CD4-positive, alpha-beta T cell treated with Interleukin-15 for 4 hours (primary cell): ENCODE results near the gene CST1.
"Not testable (repeated sequence)": the region's sequence is repeated elsewhere in the genome, so short reads cannot be mapped to it uniquely, and the experiment has no call there.

Source experiments
- DNase-seq: peaks from one replicate; pipeline ENCODE4 v3.0.0-alpha.2; 2020; ENCODE audit warnings: low spot score

CST1 gene

DNA sequence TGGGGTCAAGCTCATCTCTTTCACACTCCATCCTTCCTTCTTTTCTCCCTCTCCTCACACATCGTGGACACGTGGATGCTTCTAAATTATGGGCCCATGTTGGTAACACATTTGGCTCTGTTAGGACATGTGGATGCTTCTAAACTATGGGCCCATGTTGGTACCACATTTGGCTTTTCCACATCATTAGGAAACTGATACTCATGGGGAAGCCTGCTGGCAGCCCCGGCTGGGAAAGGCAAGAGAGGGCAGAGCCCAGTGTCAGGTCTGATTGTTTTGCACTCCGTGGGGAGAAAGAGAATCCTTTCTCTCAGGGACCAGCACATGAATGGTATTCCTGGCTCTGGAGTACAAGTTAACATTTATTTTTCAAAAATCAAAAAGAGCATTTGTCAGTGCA, 4.0 kb upstream of the CST1 start:
- no peak for DNase-seq

DNA sequence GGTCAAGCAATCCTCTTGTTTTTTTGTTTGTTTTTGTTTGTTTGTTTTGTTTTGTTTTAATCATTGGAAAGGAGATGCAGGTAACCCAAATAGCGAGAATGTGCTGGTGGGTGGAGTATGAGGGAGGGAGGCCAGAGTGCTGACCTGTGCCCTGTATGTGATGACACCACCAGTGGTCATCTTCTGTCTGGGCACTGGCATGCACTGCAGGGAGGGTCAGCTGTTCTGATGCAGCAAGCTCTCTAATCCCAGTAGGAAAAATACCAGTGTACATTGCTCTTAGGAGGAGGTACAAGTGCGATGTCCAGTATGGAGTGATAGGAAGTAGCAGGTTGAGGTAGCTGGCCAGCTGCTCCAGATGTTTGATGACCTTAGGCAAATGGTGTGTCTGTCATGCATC, 2.9 kb upstream of the CST1 start:
- DNase-seq, result no peak

DNA sequence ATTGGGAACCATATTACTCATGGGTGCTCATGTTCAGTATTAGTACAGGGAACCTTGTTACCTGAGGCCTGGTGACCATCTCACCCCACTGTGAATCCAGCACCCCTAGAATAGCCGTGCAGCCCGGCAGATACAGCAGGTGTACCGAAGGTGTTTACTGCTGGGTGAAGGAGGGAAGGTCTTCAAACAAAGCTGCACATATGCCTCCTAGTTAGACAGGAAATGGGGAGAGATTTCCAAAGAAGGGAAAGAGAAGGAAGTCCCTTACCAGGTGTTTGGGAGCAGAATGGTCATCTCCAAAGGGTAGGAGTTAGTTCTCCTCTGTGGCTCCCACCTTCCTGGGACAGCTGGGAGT, 2.4 kb upstream of the CST1 start:
- DNase-seq, result no peak

DNA sequence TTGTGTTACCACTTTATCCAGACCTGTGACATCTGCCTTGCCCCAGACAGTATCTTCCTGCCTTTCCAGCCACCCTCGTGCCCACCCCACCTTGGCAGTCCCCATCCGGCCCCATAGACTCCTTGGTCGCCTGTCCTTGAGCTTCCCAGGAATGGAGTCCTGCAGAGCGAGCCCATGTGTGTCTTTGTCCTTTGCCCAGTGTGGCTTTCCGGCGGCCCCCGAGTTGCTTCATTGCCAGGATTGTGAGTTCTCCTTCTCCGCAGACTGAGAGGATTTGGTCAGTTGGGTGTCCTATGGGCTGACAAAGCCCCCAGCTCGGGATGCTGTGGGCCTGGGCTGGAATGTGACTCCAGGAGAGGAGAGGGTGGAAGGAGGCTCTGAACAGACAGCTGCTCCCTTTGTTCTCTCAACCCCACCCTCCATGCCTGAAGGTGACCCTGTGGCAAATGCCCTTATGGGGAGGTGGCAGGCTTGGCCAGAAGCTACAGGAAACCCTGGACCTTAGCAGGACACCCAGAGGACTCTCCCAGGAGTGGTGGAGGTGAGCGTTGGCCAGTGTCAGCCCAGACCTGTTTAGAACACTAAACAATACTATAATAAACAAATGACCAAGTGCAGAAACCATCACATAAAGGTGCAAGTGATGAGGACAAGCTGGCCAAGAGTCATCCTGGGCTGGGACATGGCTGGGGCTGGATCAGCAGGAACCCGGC, 1.9 kb upstream of the CST1 start:
- no peak for DNase-seq

DNA sequence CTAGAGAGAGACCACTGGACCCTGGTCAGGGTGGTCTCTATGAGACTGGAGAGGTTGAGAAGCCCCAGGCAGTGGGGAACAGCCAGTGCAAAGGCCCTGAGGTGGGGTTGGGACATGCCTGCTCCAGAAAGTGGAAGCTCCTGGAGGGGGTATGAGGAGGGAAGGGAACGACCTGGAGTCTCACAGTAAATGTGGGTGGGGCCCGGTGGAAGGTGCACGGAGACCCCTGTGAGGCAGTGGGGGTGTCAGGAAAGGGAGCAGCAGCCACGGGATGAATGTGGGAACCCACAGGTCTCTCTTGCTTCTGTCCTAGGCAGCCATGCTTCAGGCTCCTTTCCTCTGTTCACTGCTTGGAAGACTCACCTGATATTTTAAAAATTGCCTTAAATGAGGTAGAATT, 1.3 kb upstream of the CST1 start:
- no peak for DNase-seq

DNA sequence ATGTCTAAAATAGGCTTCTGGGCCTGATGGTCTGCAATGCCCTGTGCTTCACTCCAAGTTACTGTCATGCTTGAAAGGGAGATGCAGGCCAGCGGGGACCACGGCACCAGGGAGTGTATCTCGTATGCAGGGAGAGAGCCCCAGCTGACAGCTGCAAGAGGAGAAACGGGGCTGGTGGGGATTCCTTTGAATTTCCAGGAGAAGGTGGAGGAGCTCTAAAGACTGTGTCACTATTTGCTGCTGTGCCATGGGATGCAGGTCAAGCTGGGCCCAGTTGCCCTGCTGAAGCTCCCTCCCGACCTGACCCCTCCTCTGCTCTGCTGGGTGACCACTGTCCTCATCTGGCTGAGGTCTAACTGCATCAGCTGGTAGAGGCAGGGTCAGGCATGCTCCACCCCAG, 989 bp downstream of the CST1 start:
- no peak for DNase-seq

DNA sequence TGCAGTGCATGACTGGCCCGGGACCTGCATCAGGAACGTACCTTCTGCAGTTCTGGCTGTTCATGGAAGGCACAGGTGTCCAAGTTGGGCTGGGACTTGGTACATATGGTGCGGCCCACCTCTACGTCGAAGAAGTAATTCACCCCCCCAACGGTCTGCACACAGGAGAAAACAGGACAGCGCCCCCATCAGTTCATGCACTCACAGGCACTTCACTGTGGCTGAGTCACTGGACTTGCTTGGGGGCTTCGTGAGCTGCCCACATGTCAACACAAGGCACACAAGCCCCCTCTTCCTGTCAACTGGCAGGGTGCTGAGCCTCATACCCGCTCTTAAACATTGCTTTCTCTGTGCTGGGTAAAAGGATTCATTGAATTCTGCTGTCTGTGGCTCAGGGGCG, 1.8 kb downstream of the CST1 start:
- DNase-seq, result not testable (repeated sequence)

DNA sequence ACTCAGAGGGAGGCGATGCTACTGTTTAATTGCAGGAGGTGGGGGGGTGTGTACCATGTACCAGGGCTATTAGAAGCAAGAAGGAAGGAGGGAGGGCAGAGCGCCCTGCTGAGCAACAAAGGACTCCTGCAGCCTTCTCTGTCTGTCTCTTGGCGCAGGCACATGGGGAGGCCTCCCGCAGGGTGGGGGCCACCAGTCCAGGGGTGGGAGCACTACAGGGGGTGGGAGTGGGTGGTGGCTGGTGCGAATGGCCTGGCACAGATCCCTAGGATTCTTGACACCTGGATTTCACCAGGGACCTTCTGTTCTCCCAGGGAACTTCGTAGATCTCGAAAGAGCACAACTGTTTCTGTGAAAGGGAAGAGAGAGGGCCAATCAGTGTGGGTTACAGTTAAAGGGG, 3.2 kb downstream of the CST1 start:
- not testable (repeated sequence) for DNase-seq

DNA sequence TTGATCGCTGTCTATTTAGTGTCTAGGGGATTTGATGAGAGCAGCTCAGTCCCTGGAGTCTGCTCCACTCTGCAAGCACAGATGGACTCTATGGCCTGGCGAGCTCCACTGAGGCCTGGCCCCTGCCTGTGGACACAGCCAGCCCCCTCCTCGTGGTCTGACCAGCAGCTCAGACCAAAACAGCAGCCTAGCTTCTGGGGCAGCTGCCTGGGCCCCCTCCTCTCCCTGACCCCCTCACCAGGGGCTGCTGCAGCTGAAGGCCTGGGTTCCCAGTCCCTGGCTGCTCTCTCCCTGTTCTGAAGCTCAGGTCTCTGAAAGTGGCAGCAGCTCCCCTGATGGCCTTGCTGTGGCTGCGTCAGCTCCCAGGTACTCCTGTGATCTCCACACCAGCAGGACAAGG, 3.6 kb downstream of the CST1 start:
- not testable (repeated sequence) for DNase-seq

DNA sequence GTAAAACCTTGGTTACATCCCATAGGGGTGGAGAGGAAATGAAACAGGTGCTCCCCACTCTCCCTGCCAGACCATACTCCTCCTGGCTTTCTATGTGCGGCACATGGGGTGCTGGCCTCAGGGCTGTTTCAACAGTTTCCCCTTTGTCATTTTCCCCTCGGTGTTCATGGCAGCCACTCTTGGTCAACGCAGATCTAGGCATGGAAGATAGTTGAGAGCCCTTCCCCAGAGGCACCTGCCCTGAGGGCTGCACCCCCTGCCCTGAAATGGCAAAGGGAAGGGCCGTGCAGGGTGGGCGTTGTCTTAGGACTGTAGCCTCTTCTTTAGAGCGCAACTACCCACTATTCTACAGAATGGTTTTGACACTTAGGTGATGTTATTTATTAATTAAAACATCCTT, 4.4 kb downstream of the CST1 start:
- no peak for DNase-seq

DNA sequence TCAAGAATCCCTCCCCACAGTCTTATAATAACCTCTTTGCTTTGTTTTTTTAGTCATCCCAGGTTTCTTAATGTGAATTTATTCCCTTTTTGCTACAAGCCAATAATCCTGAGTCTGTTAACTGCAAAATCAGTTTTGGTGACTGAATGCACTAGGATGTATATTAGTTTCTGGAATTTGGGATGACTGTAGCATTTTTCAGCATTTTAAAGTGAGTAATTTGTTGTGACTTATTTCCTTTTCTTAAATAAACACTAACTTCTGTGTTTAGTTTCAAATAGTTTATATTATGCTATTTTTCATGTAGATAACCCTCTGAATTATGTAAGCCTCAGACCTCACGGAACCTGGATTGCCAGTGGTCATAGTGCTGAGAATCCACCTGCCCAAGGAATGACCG, 5.5 kb downstream of the CST1 start:
- no peak for DNase-seq

DNA sequence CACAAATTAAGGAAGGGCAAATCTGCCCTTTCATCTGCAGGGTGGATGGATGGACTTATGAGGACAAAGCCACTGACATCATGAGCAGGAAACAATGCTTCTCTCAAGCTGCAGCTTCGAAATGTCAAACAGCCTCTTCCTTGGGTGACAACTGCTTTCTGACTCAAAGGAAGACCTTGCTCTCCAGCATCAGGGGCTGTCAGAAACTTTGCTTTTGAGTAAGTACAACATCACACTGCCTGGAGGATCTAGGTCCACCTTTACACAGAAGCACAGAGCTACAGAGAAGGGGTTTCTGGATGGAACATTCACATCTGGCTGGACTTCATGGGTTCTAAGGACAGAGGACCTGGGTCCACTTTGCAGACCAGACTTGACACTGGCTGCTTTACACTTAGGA, 5.9 kb downstream of the CST1 start:
- DNase-seq, result no peak

DNA sequence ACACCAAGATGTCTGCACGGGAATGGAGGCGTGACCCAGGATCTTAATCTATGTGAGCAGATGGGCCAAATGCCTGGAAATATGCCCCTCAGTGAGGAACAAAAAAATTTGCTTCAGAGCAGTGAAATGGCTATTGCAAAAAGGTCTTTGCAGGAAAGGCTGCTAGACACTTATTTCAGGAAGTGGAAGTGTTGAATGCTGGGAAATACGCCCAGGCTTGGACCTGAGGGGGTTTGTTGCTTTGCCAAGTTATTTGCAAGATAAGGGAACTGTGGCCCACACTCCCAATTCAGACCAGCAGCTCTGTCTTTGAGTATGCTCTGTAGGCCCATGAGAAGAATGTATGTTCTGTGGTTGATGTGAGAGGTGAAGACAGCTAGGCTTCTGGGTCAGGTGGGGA, 15.3 kb downstream of the CST1 start:
- not testable (repeated sequence) for DNase-seq

DNA sequence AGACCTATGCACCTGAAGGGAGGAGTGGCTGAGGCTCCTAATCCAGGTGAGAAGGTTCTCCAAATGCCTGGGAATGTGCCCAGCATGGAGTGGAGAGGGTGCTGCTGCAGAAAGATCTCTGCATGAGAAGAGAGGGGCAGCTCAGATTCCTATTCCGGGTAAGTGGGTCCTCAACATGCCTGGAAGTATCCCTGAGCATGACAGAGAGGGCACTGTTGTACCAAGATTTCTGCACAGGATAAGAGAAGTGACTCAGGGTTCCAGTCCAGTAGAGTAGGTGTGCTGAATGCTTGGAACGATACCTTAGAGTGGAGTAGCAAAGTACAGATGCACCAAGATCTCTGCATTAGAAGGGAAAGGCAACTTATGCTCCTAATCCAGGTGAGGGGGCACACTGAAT, 15.8 kb downstream of the CST1 start:
- not testable (repeated sequence) for DNase-seq

DNA sequence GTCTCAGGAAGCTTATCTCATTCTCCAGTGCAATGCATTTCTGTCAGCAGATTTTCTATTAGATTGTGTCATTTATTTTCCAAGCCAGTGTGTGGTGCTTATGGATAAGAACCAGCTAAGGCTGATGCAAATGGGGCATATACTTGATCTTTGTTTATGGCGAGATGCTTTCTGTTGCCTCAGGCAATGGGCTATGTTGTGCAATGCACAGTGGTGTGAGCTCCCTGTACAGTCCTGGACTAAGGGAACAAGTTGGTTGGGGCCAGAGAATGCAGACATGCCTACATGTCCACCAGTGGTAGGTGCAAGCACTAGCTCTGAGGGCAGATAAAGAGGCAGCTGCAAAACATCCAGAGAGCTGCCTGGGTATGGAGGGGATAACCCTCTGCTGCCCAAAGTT, 16.3 kb downstream of the CST1 start:
- not testable (repeated sequence) for DNase-seq

DNA sequence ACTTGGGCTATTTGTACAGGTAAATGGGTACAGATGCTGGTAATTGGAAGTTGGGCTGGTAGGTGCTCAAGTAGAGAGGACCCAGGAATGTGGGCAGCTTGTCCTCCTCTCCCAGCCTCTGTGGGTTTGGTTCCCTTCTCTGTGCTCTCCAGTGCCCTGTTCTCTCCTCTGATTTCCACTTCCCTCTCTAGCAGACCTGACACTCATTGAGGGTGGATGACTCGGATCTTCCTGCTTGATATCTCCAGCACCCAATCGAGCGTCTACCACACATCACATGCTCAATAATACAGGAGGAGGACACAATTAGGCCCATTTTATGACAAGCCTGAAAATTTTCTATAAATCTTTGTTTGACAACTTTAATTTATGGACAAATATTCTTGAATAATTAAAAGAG, 23.7 kb downstream of the CST1 start:
- no peak for DNase-seq

DNA sequence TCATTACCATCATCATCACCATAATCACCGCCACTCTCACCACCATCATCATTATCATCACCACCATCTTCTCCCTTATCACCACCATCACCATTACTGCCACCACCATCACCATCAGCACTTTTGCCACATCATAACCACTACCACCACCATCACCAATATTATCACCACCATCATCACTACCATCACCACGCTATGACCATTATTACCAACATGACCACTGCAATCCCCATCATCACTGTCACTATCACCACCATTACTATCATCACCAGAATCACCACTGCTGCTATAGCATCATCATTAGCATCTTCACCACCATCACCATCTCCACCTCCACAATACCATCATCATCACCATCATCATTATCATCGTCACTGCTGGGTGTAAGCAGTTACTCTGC, 25.6 kb downstream of the CST1 start:
- no peak for DNase-seq

DNA sequence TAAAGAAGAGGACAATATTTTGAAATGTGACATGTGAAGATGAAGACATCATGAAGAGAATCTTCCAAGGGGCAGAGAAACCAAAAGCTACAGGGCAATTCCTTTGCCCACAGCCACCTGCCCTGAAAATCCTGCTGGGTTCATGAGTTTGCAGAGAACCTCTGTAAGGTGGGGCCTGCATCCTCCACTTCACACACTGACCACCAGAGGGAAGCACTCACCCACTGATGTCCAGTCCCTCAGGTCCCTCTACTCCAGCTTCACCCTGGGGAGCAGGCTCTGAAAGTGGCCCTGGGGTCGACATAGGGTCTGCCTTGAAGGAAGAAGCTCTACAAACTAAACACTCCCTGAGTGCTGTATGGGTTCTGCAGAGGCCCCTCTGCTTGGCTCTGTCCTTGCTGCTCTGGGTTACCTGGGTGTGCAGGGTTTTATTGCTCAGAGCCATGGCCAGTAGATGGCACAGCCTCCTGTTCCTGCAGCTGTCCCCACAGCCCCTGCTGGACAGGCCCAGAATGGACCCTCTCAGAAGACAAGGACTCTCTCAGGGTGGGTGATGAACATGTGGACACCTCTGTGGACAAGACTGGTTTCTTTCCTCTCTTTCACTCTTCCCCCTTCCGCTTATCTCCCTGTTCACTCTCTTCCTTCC, 27.0 kb downstream of the CST1 start:
- peak; percentile 14 for DNase-seq

DNA sequence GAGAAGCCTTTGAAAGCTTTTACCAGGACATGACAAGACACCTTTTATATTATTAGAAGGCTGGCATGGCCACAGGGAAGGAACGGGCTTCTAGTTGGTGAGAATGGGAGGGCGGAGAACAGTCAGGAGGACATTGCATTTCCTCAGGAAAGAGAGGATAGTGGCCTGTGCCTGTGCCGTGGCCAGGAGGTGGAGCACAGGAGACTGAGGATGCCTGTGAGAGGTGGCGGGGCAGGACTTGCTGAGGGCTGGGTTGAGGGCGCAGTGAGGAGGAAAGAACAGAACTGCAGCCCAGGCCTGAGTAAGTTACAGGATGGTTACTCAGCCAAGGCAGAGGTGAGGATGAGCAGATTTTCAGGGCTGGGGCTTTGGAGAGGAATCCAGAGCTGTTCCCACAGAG, 27.9 kb downstream of the CST1 start:
- DNase-seq, result not testable (repeated sequence)

DNA sequence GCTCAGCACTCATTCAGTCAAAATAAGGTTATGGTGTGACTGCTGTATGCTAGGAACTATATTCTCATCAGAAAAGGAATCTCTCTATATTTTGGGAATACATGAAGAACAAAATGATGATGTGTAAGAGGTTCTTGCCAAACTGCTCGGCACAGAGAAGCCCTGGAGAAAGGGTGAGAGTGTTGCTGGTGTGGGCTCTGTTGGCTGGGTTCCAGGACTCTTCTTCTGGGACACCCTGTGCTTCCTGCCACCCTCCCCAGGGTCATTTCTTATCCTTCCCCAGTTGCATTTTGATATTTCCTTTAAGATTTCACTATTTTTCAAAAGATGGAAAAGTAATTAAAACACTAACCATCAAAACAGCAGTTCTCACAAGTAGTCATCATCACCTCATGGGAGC, 28.8 kb downstream of the CST1 start:
- DNase-seq, result no peak

DNA sequence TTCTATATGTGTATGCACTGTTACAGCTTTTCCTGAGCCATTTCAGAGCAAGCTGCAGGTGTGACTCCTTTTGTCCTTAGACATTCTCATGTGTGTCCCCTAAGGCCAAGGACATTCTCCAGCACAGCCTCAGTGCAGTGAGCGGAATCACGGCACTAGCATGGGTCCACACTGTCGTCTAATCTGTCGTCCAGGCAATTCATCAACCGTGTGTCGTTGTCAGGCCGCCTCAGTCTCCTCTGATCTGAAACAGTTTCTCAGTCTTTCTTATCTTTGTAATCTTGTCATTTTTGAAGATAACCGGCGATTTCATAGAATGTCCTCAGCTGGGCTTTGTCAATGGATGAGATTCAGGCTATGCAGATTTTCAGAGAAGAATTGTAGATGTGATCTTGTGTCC, 31.4 kb downstream of the CST1 start:
- not testable (repeated sequence) for DNase-seq

DNA sequence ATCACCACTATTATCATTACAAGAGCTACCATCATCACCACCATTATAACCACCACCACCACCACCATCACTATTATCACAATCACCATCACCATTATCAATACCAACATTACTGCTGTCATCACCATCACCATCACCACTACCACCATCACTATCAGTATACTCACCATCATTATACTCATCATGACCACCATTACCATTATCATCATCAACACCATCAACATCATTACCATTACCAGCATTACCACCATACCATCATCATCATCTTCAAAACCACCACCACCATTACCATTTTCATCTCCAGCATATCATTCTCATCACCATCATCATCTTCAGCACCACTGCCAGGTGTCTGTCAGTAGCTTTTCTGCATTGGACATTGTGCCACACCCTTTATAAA, 39.0 kb downstream of the CST1 start:
- DNase-seq, result not testable (repeated sequence)

DNA sequence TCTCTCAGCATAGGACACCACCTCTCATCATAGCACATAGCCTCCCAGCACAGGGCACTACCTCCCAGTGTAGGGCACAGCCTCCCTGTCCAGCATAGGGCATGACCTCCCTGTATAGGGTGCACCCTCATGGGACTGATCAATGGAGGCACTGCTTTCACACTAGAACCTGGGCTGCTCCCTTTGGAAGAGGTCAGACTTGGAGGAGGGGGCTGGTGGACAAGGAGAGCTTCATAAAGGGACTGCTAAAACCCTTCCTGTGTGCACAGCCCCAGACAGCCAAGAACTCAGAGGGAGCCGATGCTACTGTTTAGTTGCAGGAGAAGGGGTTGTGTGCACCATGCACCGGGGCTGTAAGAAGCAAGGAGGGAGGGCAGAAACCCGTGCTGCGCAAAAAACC, 40.0 kb downstream of the CST1 start:
- no peak for DNase-seq

DNA sequence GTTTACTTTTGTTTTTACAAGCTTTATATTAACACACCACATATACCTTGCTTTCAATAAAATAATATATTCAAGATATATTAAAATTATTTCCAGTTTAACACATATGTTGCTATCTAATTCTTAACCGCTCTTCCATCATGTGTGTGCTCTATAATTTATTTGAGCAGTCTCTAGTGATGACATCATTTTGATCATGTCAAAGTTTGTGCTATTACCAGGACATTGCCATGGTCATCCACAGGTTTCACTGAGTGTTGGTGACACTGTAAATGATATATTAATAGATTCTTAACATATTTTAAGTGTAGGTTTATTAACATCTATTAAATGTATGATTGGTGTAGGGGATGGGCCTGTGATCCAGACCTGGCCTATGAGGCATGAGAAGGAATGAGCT, 44.8 kb downstream of the CST1 start:
- DNase-seq, result no peak
